Epithelial cell of proximal tubule (primary cell): ENCODE measurements around the gene LEAP2. TPM values are rescaled to one million over a fixed set of nuclear protein-coding genes. Genes with fewer than 3 reads are reported as not detected.

Experiments used
- DNase-seq: peaks from one replicate; pipeline ENCODE4 v3.0.0-alpha.2; 2011; ENCODE audit warnings: low read depth
- H3K4me3 ChIP-seq: 2 replicates; pipeline ENCODE4 v1.5.1; 2011; ENCODE audit warnings: low read depth, mild to moderate bottlenecking, low read length
- total RNA-seq: library from RNA; depleted of rRNA; stranded (reverse); fragments of >200 nt; gene quantifications from 2 replicates; pipeline ENCODE4 v1.2.3, GENCODE V29; 2015
- TF ChIP-seq, protein P1 (sequence below): conservative IDR thresholded peaks from 2 replicates; pipeline ENCODE4 v1.5.1; 2012; ENCODE audit warnings: low read depth, mild to moderate bottlenecking, low read length

The LEAP2 gene, protein sequence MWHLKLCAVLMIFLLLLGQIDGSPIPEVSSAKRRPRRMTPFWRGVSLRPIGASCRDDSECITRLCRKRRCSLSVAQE
- 0.22 and 0.35 TPM in 2 replicates for total RNA-seq

DNA sequence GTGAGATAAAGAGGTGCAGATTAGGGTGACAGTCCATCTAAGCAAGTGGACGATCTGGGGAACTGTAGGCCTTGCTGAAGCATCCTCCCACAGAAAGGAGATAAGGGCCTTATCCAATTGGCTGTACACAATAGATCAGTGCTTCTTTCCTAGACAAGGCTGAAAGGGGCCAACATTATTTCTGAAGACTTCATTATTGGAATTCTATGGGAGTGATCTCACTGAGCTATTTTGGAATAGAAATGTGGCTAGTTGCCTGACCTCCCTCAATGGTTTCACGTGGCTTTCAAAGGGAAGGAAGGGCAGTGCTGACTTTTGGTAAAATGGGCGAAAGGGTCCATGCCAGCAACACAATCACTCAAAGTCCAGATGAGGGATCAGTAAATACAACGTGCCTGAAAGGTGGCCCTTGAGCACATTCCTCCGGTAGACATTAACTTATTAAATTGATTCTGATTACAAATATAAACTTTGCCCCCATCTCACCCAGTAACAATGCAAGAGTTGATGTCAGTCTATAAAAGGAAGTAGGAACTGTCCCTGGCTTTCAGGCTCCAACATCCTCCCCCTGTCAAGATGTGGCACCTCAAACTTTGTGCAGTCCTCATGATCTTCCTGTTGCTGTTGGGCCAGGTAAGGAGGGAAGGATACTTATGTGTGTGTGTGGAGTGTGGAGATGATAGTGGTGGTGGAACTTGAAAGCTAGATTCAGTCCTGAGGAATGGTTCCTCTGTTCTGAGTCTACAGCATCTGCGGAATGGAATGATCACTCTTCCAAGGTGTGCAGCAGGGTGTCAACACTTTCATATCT, at the start of gene LEAP2:
LEAP2 (plus strand) TSS at position 550 of the 811 bp plus-strand sequence; CDS start at position 577, 27 bp downstream.
- no peak for DNase-seq
- TF ChIP-seq, protein P1, sequence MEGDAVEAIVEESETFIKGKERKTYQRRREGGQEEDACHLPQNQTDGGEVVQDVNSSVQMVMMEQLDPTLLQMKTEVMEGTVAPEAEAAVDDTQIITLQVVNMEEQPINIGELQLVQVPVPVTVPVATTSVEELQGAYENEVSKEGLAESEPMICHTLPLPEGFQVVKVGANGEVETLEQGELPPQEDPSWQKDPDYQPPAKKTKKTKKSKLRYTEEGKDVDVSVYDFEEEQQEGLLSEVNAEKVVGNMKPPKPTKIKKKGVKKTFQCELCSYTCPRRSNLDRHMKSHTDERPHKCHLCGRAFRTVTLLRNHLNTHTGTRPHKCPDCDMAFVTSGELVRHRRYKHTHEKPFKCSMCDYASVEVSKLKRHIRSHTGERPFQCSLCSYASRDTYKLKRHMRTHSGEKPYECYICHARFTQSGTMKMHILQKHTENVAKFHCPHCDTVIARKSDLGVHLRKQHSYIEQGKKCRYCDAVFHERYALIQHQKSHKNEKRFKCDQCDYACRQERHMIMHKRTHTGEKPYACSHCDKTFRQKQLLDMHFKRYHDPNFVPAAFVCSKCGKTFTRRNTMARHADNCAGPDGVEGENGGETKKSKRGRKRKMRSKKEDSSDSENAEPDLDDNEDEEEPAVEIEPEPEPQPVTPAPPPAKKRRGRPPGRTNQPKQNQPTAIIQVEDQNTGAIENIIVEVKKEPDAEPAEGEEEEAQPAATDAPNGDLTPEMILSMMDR, result no peak
- no peak within 1 kb of the TSS for H3K4me3 ChIP-seq

DNA sequence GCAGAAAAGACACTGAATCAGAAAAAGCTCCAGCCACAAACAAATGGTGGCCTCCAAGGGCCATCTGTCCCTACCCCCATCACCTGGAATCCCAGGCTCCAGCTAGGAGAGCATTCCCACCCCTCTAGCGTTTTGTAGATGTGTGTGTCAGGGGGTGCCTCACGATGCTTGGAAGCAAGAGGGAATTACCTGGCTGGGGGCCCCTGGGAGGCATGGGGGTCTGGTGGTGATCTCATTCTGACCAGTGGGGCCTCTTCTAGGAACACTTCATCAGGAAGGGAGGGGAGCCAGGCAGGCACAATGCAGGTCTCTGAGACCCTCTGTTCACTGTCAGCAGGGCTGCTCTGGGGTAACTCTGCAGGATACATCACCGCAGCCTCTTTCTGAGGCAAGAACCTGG, 49.0 kb upstream of the LEAP2 start:
- TF ChIP-seq, protein P1, result no peak
- no peak for DNase-seq
- no peak overlapping the region for H3K4me3 ChIP-seq

DNA sequence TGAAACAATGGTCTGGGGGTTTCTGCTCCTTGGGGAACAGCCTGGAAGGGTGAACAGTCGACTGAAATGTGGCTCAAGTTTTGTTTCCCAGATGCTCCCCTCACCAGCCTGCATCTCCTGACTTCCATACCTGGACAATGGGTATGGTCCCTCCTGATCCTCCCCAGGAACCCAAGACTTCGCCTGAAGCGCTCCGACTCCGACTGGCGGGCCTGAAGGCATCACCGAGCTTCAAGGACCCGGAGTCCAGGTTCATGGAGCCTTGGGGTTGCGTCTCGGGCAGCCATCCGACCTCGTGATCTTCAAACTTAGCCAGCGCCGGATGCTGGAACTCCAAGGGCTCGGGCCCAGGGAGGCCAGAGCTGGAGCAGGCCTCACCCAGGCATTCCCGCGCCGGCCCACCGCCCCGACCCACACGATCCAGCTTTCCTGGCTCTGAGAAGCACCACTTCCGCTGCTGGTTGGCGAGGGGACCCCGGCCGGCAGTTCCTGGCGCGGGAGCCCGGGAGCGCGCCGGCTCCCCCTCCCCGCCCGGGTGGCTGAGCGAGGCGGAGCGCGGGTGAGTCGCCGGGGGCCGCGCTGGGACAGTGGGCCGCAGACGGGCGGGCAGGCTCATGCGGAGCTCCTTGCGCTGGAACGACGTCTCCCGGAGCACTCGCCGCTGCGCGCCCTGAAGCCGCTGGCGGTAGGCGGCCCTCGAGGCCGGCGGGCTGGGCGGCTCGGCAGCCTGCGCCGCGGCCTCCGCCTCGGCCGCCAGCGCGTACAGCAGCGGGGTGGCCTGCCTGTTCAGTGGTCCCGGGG, 48.2 kb upstream of the LEAP2 start:
- H3K4me3 ChIP-seq, result no peak overlapping the region
- TF ChIP-seq, protein P1, result no peak
- no peak for DNase-seq

DNA sequence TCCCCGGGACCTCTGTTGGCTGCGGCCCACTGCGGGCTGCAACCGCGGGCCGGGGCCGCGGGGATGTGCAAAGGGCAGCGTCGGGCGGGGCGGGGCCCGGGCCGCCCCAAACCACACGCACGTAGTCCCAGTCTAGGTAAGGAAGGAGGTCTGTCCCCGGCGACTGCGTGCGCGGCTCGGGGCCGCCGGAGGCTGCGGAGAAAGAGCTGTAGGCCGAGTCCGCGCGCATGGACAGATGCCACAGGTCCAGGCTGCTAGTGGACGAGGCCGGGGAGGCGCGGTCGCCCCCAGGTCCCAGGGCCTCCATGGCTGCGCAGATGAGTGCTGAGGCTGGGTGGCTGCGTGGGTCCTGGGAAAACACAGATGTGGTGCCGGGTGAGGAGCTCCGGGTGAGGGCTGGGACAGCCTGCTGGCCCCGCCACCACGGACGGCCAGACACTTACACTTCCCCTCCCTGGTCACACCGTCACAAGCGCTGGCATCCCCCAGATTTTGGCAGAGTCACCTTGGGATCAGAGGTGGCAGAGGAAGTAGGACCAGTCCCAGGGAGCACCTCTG, 47.6 kb upstream of the LEAP2 start:
- TF ChIP-seq, protein P1, result no peak
- DNase-seq, result no peak
- no peak overlapping the region for H3K4me3 ChIP-seq

DNA sequence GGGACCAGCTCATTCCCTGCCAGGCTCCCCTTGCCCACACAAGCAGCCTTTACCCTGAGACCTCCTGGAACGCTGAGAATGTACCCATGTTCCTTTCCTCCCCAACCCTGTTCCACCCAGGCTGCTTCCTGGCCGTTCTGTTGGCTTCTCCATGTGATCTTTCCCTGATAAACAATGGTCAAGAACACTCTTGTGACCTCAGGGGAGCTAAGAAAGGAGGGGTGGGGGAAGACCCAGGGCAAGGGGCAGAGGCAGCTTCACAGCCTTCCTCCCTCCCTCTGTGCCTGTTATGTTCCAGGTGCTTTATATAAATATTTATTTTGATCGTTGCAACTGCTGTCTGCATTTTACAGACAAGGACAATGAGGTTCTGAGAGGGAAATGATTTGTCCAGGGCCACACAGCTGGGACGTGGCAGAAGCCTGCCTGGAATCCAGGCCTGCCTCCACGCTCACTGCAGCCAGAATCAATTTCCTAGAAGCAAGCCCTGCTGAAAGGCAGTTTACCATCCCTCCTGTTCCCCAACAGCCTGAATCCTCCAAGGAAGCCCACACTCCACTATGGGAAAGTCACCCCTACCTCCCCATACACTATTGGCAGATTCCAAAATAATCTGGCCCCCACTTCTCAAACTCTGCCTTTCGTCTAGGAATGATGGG, 46.9 kb upstream of the LEAP2 start:
- no peak overlapping the region for H3K4me3 ChIP-seq
- no peak for DNase-seq
- TF ChIP-seq, protein P1, result no peak

DNA sequence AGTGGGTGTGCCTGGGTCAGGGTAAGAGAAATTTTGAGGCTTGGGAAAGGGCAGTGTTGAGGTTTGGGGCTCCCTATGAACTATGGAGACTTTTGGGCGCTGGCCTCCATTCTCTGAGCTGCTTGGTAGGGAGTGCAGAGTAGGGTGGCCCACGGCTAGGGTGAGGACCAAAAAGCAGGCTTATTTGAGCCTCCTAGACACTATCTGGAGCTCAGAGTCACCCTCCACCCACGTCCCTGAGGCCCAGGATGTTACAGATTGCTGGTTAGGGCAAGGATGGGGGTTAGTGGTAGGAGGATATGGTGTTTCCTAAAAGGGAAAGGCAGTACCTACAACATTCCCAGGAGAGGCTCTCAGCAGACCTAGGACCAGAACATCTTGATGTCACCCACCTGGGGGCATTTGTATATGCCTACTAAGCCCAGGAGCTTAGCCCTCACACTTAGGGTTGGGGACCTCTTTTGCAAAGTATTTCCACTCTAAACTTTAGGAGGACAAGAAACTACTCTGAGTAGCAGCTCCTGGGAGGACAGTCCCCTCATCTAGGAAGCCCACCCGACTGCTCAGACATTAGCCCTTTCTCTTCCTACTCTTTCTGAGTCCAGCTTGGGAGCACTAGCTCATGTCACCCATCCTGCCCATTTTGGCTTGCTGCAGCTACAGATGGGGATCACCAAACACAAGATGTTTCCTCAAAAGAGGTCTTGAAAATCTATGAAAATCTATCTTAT, 45.4 kb upstream of the LEAP2 start:
- no peak for DNase-seq
- TF ChIP-seq, protein P1, result no peak
- H3K4me3 ChIP-seq, result no peak overlapping the region
